ENCODE results near the gene SLBP.

DNA sequence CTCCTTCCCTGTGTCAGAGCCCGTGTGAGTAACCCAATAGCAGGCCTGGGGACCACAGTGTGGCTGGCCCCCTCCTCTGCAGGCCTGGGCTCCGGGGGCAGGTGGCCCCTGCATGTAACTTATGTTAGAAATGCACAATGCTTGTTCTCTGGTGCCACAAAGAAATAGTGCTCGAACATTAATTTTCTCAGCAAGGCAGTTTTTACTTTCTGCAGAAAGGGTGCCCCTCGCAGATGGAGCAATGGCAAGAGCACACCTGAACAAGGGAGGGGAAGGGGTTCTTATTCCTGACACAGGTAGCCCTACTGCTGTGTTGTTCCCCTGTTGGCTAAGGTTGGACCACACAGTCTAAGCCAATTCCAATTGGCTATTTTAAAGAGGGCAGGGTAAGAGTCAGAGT is 26.3 kb upstream of the SLBP start:
- TF ChIP-seq, protein P1, sequence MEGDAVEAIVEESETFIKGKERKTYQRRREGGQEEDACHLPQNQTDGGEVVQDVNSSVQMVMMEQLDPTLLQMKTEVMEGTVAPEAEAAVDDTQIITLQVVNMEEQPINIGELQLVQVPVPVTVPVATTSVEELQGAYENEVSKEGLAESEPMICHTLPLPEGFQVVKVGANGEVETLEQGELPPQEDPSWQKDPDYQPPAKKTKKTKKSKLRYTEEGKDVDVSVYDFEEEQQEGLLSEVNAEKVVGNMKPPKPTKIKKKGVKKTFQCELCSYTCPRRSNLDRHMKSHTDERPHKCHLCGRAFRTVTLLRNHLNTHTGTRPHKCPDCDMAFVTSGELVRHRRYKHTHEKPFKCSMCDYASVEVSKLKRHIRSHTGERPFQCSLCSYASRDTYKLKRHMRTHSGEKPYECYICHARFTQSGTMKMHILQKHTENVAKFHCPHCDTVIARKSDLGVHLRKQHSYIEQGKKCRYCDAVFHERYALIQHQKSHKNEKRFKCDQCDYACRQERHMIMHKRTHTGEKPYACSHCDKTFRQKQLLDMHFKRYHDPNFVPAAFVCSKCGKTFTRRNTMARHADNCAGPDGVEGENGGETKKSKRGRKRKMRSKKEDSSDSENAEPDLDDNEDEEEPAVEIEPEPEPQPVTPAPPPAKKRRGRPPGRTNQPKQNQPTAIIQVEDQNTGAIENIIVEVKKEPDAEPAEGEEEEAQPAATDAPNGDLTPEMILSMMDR (IDR thresholded peaks at IDR 0.05; ENCODE audit: control extremely low read depth in 1 of 3, insufficient read depth in 1 of 3, low read depth in 1 of 3, low read length in 3 of 3) = no peak
- TF ChIP-seq EP300 (IDR thresholded peaks at IDR 0.05; ENCODE audit: borderline replicate concordance in 1 of 2, low read depth in 2 of 2, low read length in 2 of 2) = no peak
- no peak for TF ChIP-seq POLR2A (IDR thresholded peaks at IDR 0.05; ENCODE audit: control extremely low read depth in 1 of 2, low read depth in 2 of 2, low read length in 2 of 2)
- no peak for TF ChIP-seq GTF2F1 (IDR thresholded peaks at IDR 0.05; ENCODE audit: borderline replicate concordance, low read depth, low read length)

Measured in H1 (cell line).